ENCODE measurements around the gene CACNA1A.
A peak's percentile ranks its signal among the peaks of the same experiment; 100 is the strongest.

Gene CACNA1A

DNA sequence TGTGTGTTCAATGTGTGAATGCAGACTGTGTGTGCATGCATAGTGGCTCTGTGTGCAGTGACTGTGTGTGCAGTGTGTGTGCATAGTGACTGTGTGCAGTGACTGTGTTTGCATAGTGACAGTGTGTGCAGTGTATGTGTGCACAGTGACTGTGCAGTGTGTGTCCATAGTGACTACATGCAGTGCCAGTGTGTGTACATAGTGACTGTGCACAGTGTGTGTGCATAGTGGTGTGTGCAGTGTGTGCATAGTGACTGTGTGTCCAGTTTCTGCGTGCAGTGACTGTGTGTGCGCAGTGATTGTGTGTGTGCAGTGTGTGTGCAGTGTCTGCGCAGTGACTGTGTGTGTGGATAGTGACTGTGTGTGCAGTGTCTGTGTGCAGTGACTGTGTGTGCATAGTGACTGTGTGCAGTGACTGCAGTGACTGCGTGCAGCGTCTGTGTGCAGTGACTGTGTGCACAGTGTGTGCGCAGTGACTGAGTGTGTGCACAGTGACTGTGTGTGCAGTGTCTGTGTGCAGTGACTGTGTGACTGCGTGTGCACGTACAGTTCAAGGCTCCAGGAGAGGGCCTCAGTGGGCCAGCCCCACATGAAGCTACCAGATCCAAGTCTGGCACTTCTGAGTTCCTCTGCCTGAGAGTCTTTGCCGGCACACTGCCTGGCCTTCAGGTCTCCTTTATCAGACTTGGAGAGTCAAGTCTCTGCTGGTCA, 265.8 kb downstream of the CACNA1A start:
- no peak for DNase-seq (ENCODE audit: low read depth)
- TF ChIP-seq, protein P1, sequence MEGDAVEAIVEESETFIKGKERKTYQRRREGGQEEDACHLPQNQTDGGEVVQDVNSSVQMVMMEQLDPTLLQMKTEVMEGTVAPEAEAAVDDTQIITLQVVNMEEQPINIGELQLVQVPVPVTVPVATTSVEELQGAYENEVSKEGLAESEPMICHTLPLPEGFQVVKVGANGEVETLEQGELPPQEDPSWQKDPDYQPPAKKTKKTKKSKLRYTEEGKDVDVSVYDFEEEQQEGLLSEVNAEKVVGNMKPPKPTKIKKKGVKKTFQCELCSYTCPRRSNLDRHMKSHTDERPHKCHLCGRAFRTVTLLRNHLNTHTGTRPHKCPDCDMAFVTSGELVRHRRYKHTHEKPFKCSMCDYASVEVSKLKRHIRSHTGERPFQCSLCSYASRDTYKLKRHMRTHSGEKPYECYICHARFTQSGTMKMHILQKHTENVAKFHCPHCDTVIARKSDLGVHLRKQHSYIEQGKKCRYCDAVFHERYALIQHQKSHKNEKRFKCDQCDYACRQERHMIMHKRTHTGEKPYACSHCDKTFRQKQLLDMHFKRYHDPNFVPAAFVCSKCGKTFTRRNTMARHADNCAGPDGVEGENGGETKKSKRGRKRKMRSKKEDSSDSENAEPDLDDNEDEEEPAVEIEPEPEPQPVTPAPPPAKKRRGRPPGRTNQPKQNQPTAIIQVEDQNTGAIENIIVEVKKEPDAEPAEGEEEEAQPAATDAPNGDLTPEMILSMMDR (IDR thresholded peaks at IDR 0.05; ENCODE audit: insufficient read depth, low read depth, low read length, missing control alignments): no peak
- H3K4me3 ChIP-seq (ENCODE audit: low read depth, low read length): no peak overlapping the region

DNA sequence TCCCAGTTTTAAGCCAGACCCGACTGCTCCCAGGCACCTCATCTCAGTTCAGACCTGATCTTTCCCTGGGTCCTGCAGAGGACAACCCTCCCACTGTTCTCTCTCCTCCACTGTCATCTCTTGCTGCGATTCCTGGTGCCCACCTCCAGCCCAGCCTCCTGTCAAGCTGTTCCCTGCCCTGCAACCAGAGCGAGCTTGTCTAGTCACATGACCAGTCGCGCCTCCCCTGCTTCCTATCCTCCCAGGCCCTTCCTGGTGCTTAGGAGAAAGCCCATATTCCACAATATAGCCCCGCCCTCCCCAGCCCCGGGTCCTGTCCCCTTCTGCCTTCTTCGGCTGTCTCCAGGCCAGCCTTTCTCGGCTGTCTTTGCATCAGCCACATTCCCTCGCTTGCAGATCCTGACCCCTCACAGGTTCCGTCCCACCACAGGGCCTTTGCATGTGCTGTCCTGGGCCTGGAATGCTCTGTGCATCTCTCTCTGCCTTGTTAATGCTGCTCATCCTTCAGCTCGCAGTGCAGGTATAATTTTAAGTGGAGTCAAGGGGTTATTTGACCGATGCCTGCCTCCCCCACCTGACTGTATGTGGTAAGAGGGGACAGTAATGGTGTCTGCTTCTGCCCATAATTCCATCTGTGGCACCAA, 267.3 kb downstream of the CACNA1A start:
- TF ChIP-seq, protein P1 (IDR thresholded peaks at IDR 0.05; ENCODE audit: insufficient read depth, low read depth, low read length, missing control alignments): no peak
- DNase-seq (ENCODE audit: low read depth): no peak
- no peak overlapping the region for H3K4me3 ChIP-seq (ENCODE audit: low read depth, low read length)

- H3K4me3 ChIP-seq (ENCODE audit: low read depth, low read length): no peak overlapping the region
- TF ChIP-seq, protein P1 (IDR thresholded peaks at IDR 0.05; ENCODE audit: insufficient read depth, low read depth, low read length, missing control alignments): peak; percentile 64
- DNase-seq (ENCODE audit: low read depth): peak; percentile 66
These were observed 271.8 kb downstream of the CACNA1A start for GRCh38 chr19:13234518-13234917.

DNA sequence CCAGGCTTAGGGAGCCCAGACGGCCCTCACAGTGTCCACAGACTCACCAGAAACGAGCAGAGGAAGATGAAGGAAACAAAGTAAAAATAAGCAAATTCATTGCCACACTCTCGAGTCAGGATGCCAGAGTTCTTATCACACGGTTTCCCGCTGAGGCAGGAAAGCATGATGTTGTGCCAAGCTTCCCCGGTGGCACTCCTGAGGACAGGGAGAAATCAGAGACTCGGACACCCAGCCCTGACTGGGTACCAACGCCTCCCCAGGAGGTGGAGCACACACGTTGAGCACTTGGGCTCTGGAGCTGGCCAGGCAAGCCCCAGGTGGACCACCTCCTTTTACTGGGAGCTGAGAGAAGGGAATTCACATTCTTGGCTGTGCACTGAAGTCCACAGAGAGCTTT, 274.6 kb downstream of the CACNA1A start:
- no peak for DNase-seq (ENCODE audit: low read depth)

GRCh38 chr19:13229246-13229645, 277.0 kb downstream of the CACNA1A start:
- no peak for DNase-seq (ENCODE audit: low read depth)
- TF ChIP-seq, protein P1 (IDR thresholded peaks at IDR 0.05; ENCODE audit: insufficient read depth, low read depth, low read length, missing control alignments): no peak
- no peak overlapping the region for H3K4me3 ChIP-seq (ENCODE audit: low read depth, low read length)

More for the DNA sequence above, 274.6 kb downstream of the CACNA1A start:
- H3K4me3 ChIP-seq (ENCODE audit: low read depth, low read length): no peak overlapping the region
- TF ChIP-seq, protein P1 (IDR thresholded peaks at IDR 0.05; ENCODE audit: insufficient read depth, low read depth, low read length, missing control alignments): no peak

GRCh38 chr19:13228561-13228960, 277.7 kb downstream of the CACNA1A start:
- H3K4me3 ChIP-seq (ENCODE audit: low read depth, low read length): no peak overlapping the region
- no peak for DNase-seq (ENCODE audit: low read depth)
- TF ChIP-seq, protein P1 (IDR thresholded peaks at IDR 0.05; ENCODE audit: insufficient read depth, low read depth, low read length, missing control alignments): peak; percentile 5

Data from GM12865 (cell line).